OCI-LY3 (cell line): ENCODE results near the gene DCLK3.

Source experiments
- CTCF ChIP-seq: fragments of 200-600, 300-600 bp; sonication (generic); IDR thresholded peaks from 2 replicates; pipeline ENCODE4 v1.5.1; 2014; ENCODE audit warnings: antibody characterized with exemption, low read length, low read depth
- EZH2phosphoT487 ChIP-seq: fragments of 200-600 bp; shearing (Covaris generic); IDR thresholded peaks from 2 replicates; pipeline ENCODE4 v1.6.1; 2018; ENCODE audit warnings: antibody characterized with exemption, mixed run types, low read depth

GRCh38 chr3:36696799-36697198 is 67.6 kb downstream of the DCLK3 start:
- TF ChIP-seq CTCF (no peak), EZH2phosphoT487 (no peak)
